Vagina (tissue), 2 donors: ENCODE results near the gene C1QTNF3. TPM values are rescaled to one million over a fixed set of nuclear protein-coding genes. Genes with fewer than 3 reads are reported as not detected.

ENCODE experiments used
- DNase-seq, 2 donors: peaks; one replicate each; pipeline ENCODE4 v3.0.0-alpha.2; 2017; ENCODE audit errors: extremely low spot score in 2 of 2
- H3K27ac ChIP-seq: fragments of 200-600 bp; sonication (generic); one replicate; pipeline ENCODE4 v1.5.1; 2019
- H3K27me3 ChIP-seq: fragments of 200-600 bp; sonication (generic); one replicate; pipeline ENCODE4 v1.5.1; 2019
- H3K36me3 ChIP-seq, 2 donors: fragments of 200-600 bp; sonication (generic); one replicate each; pipeline ENCODE4 v1.5.1; 2017 to 2019
- H3K4me1 ChIP-seq: fragments of 200-600 bp; sonication (generic); one replicate; pipeline ENCODE4 v1.5.1; 2019
- H3K4me3 ChIP-seq, 2 donors: fragments of 200-600 bp; sonication (generic); 1 replicate in 1 of 2; 2 replicates in 1 of 2; pipeline ENCODE4 v1.5.1; 2016 to 2019
- H3K9me3 ChIP-seq: fragments of 200-600 bp; sonication (generic); one replicate; pipeline ENCODE4 v1.5.1; 2019
- POLR2A ChIP-seq, 2 donors: fragments of 450-650 bp; IDR thresholded peaks; one replicate each; pipeline ENCODE4 v1.6.1; 2017; ENCODE audit warnings: antibody characterized with exemption in 2 of 2, mild to moderate bottlenecking in 2 of 2, moderate library complexity in 2 of 2
- POLR2AphosphoS5 ChIP-seq, 2 donors: sonication (generic); formaldehyde crosslinking; IDR thresholded peaks; one replicate each; pipeline ENCODE4 v1.9.0; 2017; ENCODE audit warnings: antibody characterized with exemption in 2 of 2, mild to moderate bottlenecking in 2 of 2, low read depth in 1 of 2; ENCODE audit not compliant: insufficient read depth in 1 of 2
- intact Hi-C: fragments of 100-400 bp; cut with DNase I; formaldehyde crosslinking; loops from one replicate; pipeline ENCODE4 v1.15.1; 2023
- total RNA-seq: library from RNA; depleted of rRNA; stranded (reverse); fragments of >200 nt; gene quantifications from one replicate; pipeline ENCODE4 v1.2.3, GENCODE V29; 2016
- TF ChIP-seq, protein P1 (sequence below), 3 experiments: fragments of 450-650 bp in 2 of 3; fragments of 200-600 bp in 1 of 3; sonication (generic) in 1 of 3; IDR thresholded peaks; one replicate each; pipeline ENCODE4 v1.5.1; 2017 to 2019; ENCODE audit warnings: antibody characterized with exemption in 3 of 3, mild to moderate bottlenecking in 2 of 3, moderate library complexity in 2 of 3

Gene C1QTNF3
- total RNA-seq, 1 donor from 2014 or later: 7.1 TPM

DNA sequence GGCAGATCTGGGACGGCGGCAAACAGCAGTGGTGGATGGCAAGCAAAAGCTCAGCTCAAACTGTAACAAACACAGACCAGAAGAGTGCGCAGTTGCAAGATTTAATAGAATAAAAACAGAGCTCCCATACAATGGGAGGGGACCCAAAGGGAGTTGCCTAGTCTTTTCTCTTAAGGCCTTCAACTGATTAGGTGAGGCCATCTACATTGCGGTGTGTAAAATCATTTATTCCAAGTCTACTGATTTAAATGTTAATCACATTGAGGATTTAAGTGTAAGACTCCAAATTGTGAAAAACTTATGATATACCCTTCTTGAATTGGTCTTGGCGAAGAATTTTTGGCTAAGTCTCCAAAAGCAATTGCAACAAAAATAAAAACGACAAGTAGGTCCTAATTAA, 21.6 kb upstream of the C1QTNF3 start:
- no peak for DNase-seq
- no peaks in the 10 kb centered on the region for H3K9me3 ChIP-seq
- H3K27me3 ChIP-seq: no peaks in the 10 kb centered on the region
- no peak overlapping the region for H3K27ac ChIP-seq
- H3K36me3 ChIP-seq: peaks cover 0 to 7% of the 10 kb centered on the region in 2 donors
- TF ChIP-seq, protein P1, sequence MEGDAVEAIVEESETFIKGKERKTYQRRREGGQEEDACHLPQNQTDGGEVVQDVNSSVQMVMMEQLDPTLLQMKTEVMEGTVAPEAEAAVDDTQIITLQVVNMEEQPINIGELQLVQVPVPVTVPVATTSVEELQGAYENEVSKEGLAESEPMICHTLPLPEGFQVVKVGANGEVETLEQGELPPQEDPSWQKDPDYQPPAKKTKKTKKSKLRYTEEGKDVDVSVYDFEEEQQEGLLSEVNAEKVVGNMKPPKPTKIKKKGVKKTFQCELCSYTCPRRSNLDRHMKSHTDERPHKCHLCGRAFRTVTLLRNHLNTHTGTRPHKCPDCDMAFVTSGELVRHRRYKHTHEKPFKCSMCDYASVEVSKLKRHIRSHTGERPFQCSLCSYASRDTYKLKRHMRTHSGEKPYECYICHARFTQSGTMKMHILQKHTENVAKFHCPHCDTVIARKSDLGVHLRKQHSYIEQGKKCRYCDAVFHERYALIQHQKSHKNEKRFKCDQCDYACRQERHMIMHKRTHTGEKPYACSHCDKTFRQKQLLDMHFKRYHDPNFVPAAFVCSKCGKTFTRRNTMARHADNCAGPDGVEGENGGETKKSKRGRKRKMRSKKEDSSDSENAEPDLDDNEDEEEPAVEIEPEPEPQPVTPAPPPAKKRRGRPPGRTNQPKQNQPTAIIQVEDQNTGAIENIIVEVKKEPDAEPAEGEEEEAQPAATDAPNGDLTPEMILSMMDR (IDR thresholded peaks at IDR 0.05): no peak
- TF ChIP-seq POLR2AphosphoS5 (IDR thresholded peaks at IDR 0.05; ENCODE audit: insufficient read depth in 1 of 2, low read depth in 1 of 2) (no peak), POLR2A (IDR thresholded peaks at IDR 0.05) (no peak)
- intact Hi-C loops: no loop called here
- H3K4me3 ChIP-seq: no peak overlapping the region
- no peaks in the 10 kb centered on the region for H3K4me1 ChIP-seq

- no peak overlapping the region for H3K27ac ChIP-seq
- no peaks in the 10 kb centered on the region for H3K4me1 ChIP-seq
- no peak for DNase-seq
- peaks cover 0 to 7% of the 10 kb centered on the region in 2 donors for H3K36me3 ChIP-seq
- H3K9me3 ChIP-seq: no peaks in the 10 kb centered on the region
- H3K27me3 ChIP-seq: no peaks in the 10 kb centered on the region
- intact Hi-C loops: no loop called here
- H3K4me3 ChIP-seq: no peak overlapping the region
- TF ChIP-seq, protein P1 (IDR thresholded peaks at IDR 0.05): no peak
Measured at GRCh38 chr5:34062419-34062818, 19.4 kb upstream of the C1QTNF3 start.

DNA sequence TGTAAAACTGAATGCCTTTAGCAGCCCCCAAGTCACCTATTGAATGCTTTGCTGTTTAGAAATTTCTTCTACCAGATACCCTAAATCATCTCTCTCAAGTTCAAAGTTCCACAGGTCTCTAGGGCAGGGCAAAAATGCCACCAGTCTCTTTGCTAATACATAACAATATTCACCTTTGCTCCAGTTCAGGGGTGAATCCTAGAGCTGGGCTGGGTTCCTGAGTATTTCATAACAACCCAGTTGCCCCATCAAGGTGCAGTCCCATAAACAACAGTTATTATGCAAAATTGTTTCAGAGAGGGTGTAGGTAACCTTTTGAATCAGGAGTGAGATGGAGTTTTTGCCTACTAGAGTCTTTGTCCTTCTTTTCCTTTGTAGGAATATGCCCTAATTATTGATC, 19.0 kb upstream of the C1QTNF3 start:
- DNase-seq: no peak
- Histone ChIP-seq H3K9me3 (no peaks in the 10 kb centered on the region), H3K27me3 (no peaks in the 10 kb centered on the region), H3K4me1 (no peaks in the 10 kb centered on the region), H3K27ac (no peak overlapping the region), H3K4me3 (no peak overlapping the region), H3K36me3 (peaks cover 0 to 7% of the 10 kb centered on the region in 2 donors)
- TF ChIP-seq, protein P1 (IDR thresholded peaks at IDR 0.05): no peak
- TF ChIP-seq POLR2A (IDR thresholded peaks at IDR 0.05) (no peak), POLR2AphosphoS5 (IDR thresholded peaks at IDR 0.05; ENCODE audit: insufficient read depth in 1 of 2, low read depth in 1 of 2) (no peak)
- intact Hi-C loops: no loop called here

- no peak overlapping the region for H3K27ac ChIP-seq
- no peak overlapping the region for H3K4me3 ChIP-seq
- TF ChIP-seq POLR2AphosphoS5 (IDR thresholded peaks at IDR 0.05; ENCODE audit: insufficient read depth in 1 of 2, low read depth in 1 of 2): peak in 1 of 2 donors; percentile 39
- TF ChIP-seq, protein P1 (IDR thresholded peaks at IDR 0.05): no peak
- intact Hi-C loops: no loop called here
- H3K27me3 ChIP-seq: no peaks in the 10 kb centered on the region
- no peaks in the 10 kb centered on the region for H3K4me1 ChIP-seq
- peaks cover 0 to 7% of the 10 kb centered on the region in 2 donors for H3K36me3 ChIP-seq
- DNase-seq: no peak
- H3K9me3 ChIP-seq: no peaks in the 10 kb centered on the region
Measured at GRCh38 chr5:34059977-34060376, 17.0 kb upstream of the C1QTNF3 start.

DNA sequence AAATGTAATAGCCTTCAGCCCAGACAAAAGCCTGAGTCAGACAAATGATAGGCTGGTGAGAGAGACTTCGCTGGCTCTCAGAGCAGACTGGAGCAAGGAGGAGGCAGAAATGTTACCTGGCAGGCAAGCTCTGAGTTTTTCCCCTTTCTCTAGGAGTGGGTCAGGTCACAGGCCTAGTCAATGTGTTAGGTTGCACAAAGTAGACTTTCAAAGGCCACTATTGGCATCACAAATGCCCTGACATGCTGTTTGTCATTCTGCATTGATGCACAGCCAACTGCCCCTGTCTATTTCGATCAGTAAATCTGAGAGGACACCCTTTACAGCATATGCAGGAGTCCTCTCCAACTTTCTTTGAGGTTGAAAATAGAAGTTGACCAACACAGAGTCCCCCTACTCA, 15.5 kb upstream of the C1QTNF3 start:
- no peak for DNase-seq
- no peaks in the 10 kb centered on the region for H3K9me3 ChIP-seq
- H3K27ac ChIP-seq: no peak overlapping the region
- H3K36me3 ChIP-seq: no peaks in the 10 kb centered on the region
- no peaks in the 10 kb centered on the region for H3K27me3 ChIP-seq
- peaks cover 10% of the 10 kb centered on the region for H3K4me1 ChIP-seq
- no peak overlapping the region for H3K4me3 ChIP-seq
- intact Hi-C loops: no loop called here
- TF ChIP-seq POLR2A (IDR thresholded peaks at IDR 0.05) (no peak), POLR2AphosphoS5 (IDR thresholded peaks at IDR 0.05; ENCODE audit: insufficient read depth in 1 of 2, low read depth in 1 of 2) (no peak)
- TF ChIP-seq, protein P1 (IDR thresholded peaks at IDR 0.05): no peak
